ENCODE data around the gene SLC6A17. TPM values are rescaled to one million over a fixed set of nuclear protein-coding genes. Genes with fewer than 3 reads are reported as not detected.

The SLC6A17 gene
- total RNA-seq, 1 donor from 2014 or later: 0.53 TPM

- no peaks in the 10 kb centered on the region for H3K36me3 ChIP-seq (ENCODE audit: control insufficient read depth, insufficient read depth, low read length)
- H3K4me3 ChIP-seq (ENCODE audit: low read depth, low read length): no peak overlapping the region
- DNase-seq (ENCODE audit: low read depth) (no peak), FAIRE-seq (peak; percentile 90)
- TF ChIP-seq CTCF (IDR thresholded peaks at IDR 0.05; ENCODE audit: insufficient read depth, low read length, severe bottlenecking): no peak
- no peaks in the 10 kb centered on the region for H3K27me3 ChIP-seq (ENCODE audit: control insufficient read depth, insufficient read depth, low read length)
Measured at GRCh38 chr1:110221119-110221518, 70.8 kb downstream of the SLC6A17 start.

GRCh38 chr1:110223127-110223526 lies 72.8 kb downstream of the SLC6A17 start:
- Histone ChIP-seq H3K36me3 (ENCODE audit: control insufficient read depth, insufficient read depth, low read length) (no peaks in the 10 kb centered on the region), H3K27me3 (ENCODE audit: control insufficient read depth, insufficient read depth, low read length) (no peaks in the 10 kb centered on the region), H3K4me3 (ENCODE audit: low read depth, low read length) (no peak overlapping the region)
- no peak for TF ChIP-seq CTCF (IDR thresholded peaks at IDR 0.05; ENCODE audit: insufficient read depth, low read length, severe bottlenecking)
- DNase-seq (ENCODE audit: low read depth) (no peak), FAIRE-seq (no peak)

GRCh38 chr1:110223581-110223980 lies 73.3 kb downstream of the SLC6A17 start:
- no peak overlapping the region for H3K4me3 ChIP-seq (ENCODE audit: low read depth, low read length)
- H3K27me3 ChIP-seq (ENCODE audit: control insufficient read depth, insufficient read depth, low read length): no peaks in the 10 kb centered on the region
- no peaks in the 10 kb centered on the region for H3K36me3 ChIP-seq (ENCODE audit: control insufficient read depth, insufficient read depth, low read length)
- DNase-seq (ENCODE audit: low read depth) (no peak), FAIRE-seq (no peak)
- TF ChIP-seq CTCF (IDR thresholded peaks at IDR 0.05; ENCODE audit: insufficient read depth, low read length, severe bottlenecking): no peak

GRCh38 chr1:110224240-110224995 lies 74.1 kb downstream of the SLC6A17 start:
- no peak for FAIRE-seq

DNA sequence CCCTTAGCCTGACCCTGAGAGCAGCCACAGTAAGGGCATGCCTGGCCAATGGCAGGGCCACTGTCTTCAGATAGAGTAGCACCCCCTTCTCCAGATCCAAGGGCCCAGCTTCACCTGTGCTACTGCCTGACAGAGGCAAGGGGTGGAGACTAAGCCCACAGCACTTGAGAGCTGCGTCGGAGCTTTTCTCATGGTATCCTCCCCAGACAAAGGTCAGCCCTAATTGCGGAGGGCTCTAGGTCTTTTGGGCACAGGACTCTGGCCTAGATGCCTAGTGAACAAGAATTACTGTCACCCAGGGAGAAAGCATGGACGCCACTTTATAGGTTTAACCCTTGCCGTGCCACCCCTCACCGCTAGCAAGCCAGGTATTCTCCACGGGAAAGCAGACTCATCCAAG lies 74.9 kb downstream of the SLC6A17 start:
- Histone ChIP-seq H3K27me3 (ENCODE audit: control insufficient read depth, insufficient read depth, low read length) (no peaks in the 10 kb centered on the region), H3K4me3 (ENCODE audit: low read depth, low read length) (no peak overlapping the region), H3K36me3 (ENCODE audit: control insufficient read depth, insufficient read depth, low read length) (no peaks in the 10 kb centered on the region)
- FAIRE-seq (no peak), DNase-seq (ENCODE audit: low read depth) (no peak)
- no peak for TF ChIP-seq CTCF (IDR thresholded peaks at IDR 0.05; ENCODE audit: insufficient read depth, low read length, severe bottlenecking)

More at GRCh38 chr1:110224240-110224995, 74.1 kb downstream of the SLC6A17 start:
- no peak for DNase-seq (ENCODE audit: low read depth)
- Histone ChIP-seq H3K36me3 (ENCODE audit: control insufficient read depth, insufficient read depth, low read length) (no peaks in the 10 kb centered on the region), H3K27me3 (ENCODE audit: control insufficient read depth, insufficient read depth, low read length) (no peaks in the 10 kb centered on the region), H3K4me3 (ENCODE audit: low read depth, low read length) (no peak overlapping the region)
- TF ChIP-seq CTCF (IDR thresholded peaks at IDR 0.05; ENCODE audit: insufficient read depth, low read length, severe bottlenecking): no peak
